ENCODE results near the gene NLGN4Y. TPM values are rescaled to one million over a fixed set of nuclear protein-coding genes. Genes with fewer than 3 reads are reported as not detected.

Gene NLGN4Y
- 17.7 and 18.9 TPM in 2 replicates for total RNA-seq

GRCh38 chrY:14524272-14525231 lies at the start of gene NLGN4Y:
NLGN4Y (plus strand) TSS chrY:14524529; CDS start chrY:14622120, 97,591 bp downstream.

